Smooth muscle cell of the brain vasculature (primary cell): ENCODE measurements around the gene BIRC3.
"Not testable (repeated sequence)": the region's sequence is repeated elsewhere in the genome, so short reads cannot be mapped to it uniquely, and the experiment has no call there.

ENCODE experiments used
- DNase-seq: peaks from one replicate; pipeline ENCODE4 v3.0.0-alpha.2; 2012; ENCODE audit warnings: low read depth, low spot score

BIRC3 gene

DNA sequence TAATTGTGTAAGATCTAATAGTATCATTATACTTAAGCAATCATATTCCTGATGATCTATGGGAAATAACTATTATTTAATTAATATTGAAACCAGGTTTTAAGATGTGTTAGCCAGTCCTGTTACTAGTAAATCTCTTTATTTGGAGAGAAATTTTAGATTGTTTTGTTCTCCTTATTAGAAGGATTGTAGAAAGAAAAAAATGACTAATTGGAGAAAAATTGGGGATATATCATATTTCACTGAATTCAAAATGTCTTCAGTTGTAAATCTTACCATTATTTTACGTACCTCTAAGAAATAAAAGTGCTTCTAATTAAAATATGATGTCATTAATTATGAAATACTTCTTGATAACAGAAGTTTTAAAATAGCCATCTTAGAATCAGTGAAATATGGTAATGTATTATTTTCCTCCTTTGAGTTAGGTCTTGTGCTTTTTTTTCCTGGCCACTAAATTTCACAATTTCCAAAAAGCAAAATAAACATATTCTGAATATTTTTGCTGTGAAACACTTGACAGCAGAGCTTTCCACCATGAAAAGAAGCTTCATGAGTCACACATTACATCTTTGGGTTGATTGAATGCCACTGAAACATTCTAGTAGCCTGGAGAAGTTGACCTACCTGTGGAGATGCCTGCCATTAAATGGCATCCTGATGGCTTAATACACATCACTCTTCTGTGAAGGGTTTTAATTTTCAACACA, 6.4 kb downstream of the BIRC3 start:
- DNase-seq, result no peak

DNA sequence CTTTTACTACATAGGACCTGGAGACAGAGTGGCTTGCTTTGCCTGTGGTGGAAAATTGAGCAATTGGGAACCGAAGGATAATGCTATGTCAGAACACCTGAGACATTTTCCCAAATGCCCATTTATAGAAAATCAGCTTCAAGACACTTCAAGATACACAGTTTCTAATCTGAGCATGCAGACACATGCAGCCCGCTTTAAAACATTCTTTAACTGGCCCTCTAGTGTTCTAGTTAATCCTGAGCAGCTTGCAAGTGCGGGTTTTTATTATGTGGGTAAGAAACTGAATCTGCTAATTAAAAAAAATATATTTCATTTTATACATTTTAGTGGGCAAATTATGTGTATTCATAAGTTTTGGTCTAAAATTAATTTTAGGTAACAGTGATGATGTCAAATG, 7.8 kb downstream of the BIRC3 start:
- DNase-seq, result no peak

DNA sequence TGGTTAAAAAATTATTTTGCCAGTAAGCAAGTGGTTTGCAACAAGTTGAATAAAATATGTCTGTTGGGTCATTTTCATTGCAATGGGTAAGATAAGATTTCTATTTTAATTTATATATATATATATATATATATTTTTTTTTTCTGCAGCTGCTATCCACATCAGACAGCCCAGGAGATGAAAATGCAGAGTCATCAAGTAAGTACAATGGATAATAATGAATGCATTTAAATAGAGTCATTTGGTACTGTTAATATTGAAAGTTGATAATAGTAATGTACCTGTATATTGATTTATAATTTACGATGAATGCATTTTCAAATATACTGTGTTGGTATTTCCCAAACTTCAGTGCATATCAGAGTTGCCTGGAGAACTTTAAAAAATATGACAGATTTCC, 11.5 kb downstream of the BIRC3 start:
- no peak for DNase-seq

DNA sequence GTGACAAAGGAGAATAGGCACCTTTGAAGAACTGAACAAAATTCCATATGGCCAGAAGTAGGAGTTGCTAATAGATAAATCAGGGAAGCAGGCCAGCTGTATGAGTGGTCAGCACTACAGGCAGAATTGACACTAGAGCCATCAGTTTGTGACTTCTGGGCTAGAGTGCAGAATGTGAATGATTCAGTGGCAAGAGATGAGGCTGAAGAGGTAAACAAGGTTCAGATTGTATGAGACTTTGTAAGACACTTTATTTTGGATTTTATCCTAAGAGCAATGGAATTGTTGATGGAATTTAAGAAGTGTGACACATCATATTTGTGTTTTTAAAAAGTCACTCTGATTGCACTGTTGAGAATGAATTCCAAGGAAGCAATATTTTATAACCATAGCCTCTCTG, 12.9 kb downstream of the BIRC3 start:
- no peak for DNase-seq

DNA sequence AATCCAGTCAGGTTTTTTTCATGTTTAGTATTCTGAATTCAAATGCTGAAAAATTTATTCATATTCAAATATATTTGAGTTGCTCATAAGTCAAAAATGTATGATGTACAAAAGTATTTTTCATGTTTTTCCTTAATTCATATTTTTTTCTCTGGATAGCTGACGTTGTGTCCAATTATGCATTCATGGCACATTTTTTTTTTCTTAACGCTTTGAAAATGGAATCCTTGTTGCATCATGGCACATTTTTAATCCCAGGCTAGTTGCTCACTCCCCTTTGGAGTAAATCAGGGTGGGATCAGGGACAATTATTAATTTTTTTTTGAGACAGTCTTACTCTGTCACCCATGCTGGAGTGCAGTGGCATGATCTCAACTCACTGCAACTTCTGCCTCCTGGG, 14.1 kb downstream of the BIRC3 start:
- DNase-seq, result no peak

DNA sequence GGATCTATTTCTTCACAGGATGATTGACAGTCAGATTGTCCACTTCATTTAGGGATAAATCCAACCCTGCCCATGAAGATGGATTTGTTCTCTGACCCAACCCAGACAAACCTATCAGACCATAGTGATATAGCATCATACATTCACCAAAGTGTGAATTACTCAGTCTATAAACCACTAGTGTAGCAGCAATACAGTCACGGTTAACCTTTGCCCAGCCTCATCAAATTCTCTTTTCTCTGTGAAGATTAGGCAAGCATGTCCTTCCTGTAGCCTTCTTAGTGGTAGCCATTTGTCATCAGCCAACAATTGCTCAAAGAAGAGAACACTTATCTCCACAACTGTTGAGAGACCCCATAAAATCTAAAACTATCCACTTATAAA, 15.3 kb downstream of the BIRC3 start:
- no peak for DNase-seq

DNA sequence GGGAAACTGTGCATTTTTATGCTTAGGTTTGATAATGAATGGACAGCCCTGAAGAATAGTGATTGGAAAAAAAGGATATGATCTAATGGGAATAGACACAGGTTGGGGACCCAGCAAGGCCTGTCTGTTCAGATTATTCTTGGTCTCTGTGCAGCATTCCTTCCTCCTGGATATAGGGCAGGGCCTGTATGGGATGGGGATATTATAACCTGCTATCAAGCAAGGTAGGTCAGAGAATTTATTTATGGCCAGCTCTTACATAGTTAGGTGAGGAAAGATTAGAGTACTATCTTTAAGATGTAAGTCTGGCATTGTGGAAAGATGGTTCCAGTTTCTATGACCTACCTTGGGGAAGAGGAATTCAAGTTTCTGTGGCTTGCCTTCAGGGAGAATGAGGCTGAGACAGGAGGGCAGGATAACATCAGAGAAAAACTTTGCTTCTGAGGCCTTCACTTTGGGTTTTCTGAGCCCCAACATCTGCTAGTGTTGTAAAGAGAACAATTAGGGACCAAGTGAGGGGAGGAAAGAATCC, 21.3 kb downstream of the BIRC3 start:
- DNase-seq, result no peak

DNA sequence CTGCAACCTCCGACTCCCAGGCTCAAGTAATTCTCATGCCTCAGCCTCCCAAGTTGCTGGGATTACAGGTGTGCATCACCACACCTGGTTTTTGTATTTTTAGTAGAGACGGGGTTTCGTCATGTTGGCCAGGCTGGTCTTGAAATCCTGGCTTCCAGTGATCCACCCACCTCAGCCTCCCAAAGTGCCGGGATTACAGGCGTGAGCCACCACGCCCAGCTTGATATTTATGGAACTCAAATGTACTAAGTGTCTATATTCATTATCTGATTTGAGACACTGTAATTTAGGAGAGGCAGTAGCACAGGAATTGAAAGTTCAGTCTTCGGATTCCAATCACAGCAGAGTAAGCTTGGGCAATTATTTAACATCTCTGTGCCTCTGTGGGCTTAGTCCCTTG, 24.0 kb downstream of the BIRC3 start:
- DNase-seq, result not testable (repeated sequence)

DNA sequence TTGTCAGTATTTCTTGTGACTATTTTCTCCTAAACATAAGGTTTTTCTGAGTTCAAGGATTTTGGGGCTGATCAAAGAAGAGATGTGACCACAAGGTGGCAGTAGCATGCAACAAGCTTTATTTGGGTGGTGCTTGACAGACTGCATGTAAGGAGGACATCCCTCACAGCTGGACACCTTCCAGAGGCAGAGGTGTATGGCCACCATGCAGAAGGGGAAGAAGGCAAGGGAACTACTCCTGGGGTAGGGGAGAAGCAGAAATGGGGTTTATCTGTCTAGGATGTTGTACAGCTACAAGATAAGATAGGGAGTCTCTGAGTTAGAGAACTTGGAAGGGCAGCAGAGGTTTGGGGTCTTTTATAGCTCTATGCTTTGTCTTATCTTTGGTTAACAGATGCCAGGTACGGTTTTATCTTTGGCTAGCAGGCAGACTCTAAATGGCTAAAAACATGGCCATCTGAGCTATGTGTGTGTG, 24.6 kb downstream of the BIRC3 start:
- peak; percentile 68 for DNase-seq

DNA sequence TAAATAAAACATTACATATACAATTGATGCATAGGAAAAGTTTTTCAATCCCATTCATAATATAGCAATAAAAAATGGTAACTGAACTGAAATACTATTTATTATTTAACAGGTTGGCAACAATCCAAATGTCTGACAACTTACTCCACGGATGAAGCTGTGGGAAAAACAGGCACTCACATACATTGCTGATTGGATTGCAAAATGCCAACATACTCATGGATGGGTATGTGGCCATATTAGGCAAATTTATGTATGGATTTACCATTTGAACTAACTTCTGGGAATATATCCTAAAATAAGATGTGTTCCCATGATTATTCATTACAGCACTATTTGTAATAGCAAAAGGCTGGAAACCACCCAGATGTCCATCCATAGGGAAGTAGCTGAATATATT, 26.5 kb downstream of the BIRC3 start:
- no peak for DNase-seq

DNA sequence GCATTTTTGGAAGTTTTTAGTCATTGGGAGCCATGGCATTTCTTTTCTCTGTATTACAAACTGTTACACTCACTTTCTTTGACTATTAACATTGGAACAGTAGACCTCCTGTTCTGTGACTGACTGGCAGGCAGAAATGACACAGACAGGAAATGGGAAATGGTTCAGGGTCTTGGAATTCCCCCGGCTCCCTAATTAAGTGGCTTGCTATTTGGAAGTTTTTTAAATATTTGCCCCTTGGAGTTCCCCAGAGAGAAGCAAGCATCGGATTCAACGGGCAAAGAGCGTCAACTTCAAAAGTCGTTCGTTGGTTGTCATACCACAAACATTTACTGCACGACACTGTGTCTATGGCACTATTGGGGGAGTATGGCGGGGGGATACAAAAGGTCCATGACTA, 28.6 kb downstream of the BIRC3 start:
- DNase-seq, result no peak

DNA sequence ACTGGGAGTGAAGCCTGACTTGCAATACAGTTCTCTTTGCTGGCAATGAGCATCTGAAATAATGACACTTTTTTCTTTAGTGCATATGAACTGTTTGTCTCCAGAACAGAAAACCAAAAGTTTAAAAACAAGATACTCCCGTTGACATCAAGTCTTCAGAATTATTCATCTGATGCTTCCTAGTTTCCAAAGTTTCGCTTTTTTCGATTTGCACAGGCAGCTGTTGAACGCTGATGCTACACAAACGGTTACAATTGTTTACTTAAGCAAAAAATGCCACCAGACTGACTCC, 29.1 kb downstream of the BIRC3 start:
- no peak for DNase-seq

DNA sequence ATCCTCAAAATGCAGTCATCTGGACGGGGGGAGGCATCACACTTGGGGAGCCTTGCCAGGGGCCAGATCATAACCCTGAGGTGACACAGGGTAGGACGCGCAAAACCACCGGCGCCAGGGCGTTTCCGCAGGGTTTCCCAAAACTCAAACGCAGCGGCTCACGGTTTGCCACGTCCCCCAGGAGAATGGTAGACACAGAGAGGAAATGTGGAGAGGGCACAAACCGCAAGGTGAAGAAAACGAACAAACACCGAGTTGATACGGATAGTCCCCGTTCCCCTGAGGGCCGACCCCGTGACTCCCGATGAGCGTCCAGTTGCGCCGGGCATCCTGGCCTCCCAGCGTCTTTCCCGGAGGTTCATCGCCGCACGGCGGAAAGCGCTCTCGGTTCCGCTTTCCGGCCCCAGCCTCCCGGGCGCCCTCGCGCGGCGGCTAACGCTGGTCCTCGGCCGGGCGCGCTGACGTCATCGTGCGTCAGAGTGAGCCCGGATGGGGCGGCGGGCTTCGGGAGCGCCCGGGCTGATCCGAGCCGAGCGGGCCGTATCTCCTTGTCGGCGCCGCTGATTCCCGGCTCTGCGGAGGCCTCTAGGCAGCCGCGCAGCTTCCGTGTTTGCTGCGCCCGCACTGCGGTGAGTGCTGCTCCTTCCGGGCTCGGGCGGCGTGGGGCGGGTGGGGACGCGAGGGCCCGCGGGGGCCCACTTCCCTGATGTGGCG, 29.6 kb downstream of the BIRC3 start, which contains the start of gene BIRC2:
Gene BIRC2 (plus strand): TSS at position 467 of the 714 bp plus-strand sequence. CDS start 2,641 bp downstream, outside the sequence.
- peak; percentile 77 for DNase-seq

DNA sequence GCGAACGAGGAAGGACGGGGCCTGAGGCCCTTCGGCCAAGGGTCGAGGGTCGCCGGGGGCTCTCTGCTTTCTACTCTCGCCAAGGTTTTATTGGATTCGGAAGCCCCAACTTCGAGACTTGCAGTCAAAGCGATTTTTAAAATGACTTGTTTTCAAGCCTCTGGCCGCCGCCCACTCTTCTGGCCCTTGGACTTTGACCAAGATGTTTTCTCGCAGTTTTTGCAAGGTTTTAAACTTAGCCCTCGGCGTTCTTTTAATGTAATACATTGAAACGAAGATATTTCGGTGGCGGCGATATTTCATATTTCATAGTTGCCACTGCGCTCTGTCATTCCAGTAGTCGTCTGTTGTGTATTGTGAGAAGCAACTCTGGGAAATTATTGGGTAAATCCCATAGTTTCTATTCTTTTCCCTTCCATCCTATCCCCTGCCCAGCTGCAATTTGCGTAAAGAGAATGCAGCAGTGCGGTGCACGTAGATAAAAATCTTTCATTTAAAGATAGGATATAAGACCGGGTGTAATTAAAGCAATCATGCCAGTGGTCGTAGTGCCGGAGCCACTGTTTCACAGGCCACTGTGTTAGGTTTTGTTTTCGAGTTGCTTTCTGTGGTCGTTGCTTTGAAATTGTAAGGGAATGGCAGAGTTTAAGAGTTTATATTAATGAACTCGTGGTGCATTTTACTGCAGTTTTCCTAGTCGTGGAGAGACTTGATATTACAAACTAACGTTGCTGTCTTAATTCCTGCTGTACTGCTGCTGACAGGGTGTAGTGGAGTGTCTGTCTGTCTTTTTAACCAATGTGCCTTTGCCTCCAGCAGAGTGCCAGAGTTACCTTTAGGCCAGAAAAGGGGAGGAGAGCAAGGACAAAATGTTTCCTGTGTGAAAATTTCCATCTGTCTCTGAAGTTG, 30.4 kb downstream of the BIRC3 start:
- DNase-seq, result no peak

DNA sequence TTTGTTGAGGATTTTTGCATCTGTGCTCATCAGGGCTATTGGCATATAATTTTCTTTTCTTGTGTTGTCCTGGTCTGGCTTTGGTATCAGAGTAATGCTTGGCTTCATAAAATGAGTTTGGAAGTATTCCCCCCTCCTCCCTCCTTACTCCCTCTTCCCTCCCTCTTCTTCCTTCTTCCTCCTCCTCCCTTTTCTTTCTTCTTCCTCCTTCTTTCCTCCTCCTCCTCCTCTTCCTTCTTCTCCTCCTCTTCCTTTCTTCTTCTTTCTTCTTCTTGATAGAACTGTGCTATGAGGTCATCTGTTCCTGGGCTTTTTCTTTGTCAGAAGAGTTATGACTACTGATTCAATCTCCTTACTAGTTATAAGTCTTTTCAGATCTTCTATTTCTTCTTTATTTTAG, 39.8 kb downstream of the BIRC3 start:
- no peak for DNase-seq

DNA sequence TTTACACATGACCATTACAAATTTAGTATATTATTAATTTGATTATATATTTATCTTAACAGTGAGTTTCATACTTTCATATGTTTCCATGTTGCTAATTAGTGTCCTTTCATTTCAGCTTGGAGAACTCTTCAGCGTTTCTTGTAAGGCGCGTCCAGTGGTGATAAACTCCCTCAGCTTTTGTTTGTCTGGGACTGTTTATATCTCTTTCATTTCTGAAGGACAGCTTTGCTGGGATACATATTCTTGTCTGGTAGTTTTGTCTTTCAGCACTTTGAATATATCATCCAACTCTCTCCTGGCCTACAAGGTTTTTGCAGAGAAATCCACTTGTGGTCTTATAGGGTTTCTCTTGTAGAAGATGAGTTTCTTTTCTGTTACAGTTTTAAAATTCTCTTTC, 42.1 kb downstream of the BIRC3 start:
- DNase-seq, result no peak

DNA sequence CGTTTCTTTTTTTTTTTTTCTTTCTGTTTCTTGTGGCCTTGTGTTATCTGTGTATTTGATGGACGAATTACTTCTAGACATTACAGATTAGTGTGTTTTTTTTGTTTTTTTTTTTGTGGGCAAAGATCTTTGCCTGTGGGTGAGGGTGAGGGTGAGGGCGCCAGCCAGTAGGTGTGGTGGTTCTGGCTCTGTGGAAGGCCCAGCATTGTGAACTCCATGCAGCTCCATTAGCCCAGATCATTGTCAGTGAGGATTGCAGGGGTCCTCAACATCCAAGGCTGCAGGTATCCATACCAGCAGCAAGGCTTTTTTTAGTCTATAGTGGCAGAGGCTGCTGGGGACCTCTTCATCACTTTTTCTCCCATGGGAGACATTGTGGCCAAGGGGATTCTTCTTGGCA, 43.4 kb downstream of the BIRC3 start:
- DNase-seq, result no peak

DNA sequence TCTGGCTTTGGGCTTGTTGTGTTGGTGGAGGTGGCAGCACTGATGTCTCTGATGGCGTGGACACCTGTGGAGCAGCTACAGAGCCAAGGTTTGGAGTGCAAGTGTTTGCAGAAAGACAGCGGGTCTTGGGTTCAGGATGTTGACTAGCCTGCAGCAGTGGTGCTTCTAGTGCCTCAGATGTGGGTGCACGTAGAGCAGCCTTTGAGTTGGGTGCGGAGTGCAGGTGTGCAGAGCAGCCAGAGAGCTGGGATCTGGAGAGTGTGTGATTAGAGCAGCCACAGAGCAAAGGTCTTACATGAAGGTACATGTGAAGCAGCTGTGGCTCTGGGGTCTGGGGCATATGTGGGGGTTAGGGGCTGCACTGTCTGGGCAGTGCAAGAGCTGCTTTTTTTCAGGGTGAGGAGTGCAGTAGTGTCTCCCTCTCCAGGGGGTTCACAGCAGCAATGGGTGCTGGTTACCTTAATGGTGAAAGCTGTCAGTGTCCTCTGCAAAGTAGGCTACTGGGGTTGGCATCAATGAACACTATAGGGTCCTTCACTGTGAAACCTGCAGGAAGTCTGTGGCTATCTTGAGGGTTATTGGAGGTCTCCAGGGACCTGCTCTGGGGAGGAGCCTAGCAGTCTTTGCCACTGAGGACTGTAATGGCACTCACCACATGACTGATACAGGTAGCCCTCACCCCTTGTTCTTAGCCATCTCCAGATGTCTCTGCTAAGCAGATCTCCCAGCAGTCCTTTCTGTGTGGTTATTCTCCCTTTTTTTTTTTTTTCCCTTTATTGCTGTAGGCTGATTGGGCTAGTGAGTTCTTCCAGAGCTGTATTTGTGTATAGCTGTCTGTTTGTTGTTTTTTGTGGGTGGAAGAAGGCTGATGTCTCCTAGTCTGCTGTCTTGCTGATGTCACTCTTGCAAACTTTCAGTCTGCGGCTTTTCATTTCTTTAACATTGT, 44.1 kb downstream of the BIRC3 start:
- no peak for DNase-seq

DNA sequence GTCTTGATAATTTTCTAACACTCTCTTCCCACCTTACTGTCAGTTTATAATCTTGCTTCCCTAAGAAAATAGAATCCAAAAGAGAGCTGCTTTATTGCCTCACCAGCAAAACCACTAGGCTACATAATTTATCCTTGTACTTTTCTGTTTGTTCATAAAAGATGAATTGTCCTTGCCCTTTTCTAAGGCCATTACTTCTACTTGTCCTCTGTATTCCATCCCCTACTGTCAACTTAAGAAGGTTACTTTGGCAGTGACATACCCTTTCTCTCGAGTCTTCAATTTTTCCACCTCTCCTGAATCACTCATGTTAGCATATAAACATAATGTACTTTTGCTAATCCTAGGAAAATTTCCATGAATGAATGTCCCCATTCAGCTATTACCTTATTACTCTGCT, 47.7 kb downstream of the BIRC3 start:
- DNase-seq, result no peak

DNA sequence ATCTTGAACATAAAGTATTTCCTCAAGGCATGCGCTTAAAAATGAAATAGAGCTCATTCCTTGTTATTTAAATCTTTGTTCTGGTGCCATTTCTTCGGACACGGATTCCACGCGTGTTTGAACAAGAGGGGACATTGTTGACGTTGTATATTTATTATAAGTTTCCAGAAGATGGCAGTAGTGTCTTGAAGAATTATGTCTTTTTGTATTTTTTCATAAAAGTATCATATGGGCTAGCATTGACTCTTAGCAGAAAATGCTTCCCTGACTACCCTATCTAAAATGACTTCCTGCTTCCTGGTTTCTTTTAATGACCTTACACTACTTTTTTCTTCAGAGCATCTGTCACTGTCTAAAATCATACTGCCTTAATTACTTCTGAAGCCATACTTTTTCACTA, 50.1 kb downstream of the BIRC3 start:
- no peak for DNase-seq

DNA sequence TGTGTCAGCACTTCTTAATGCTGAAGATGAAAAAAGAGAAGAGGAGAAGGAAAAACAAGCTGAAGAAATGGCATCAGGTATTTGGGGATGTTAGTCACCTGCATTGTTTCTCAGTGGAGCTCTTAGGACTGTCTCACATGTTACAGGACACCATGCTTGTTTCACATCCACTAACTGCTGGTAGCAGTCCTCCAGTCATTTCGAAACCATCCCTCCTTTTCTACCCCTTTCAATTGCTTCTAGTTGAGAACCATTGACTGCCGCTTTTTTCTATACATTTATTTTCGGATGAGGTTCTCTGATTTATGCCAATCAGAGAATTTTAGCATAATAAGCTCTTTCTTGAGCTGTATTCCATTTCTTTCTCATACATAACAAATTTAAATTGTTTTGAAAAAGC, 51.2 kb downstream of the BIRC3 start:
- no peak for DNase-seq
